Heart left ventricle (tissue), 13 donors: Measurements from ENCODE around the gene ADAMTS1.

Experiments
- POLR2A ChIP-seq, 2 donors: fragments of 450-650 bp; IDR thresholded peaks; one replicate each; pipeline ENCODE4 v1.6.1; 2017; ENCODE audit warnings: antibody characterized with exemption in 2 of 2, mild to moderate bottlenecking in 2 of 2, moderate library complexity in 2 of 2
- TF ChIP-seq, protein P1 (sequence below), 12 donors: fragments of 200-600 bp; sonication (generic) in 4 of 12; IDR thresholded peaks; one replicate each; pipeline versions ENCODE4 v1.5.0 to v1.8.0; 2018 to 2022; ENCODE audit warnings: antibody characterized with exemption in 12 of 12, mild to moderate bottlenecking in 5 of 12
- donor health status: ischemic (EF 13 %, LVEDD 7.1; RV severe dilation, severe dysfunction).
- donor health status: DM: no; HTN: yes; CAD: no.
- donor health status: DM: no; HTN: no; CAD: no.
- donor health status: ischemic (EF 25% LVEDD 6.9; RV normal size, moderate dysfunction).
- donor health status: ischemic (EF 25% LVEDD 5.7; RV mildly dilated, moderate dysfunction).
- donor health status: ischemic (EF 35%, LVEDD 5.7; RV mildly dilated, moderate dysfunction).
- donor health status: nonischemic (EF 11% LVEDD 7.7; RV severe dilation, severe dysfunction).
- donor health status: DM: yes; HTN: yes; CAD: no.
- donor health status: PGD.
- donor health status: ischemic (EF 29% LVEDD 5.4; RV normal size, mild dysfunction).
- donor health status: nonischemic (EF 23%, LVEDD 6.1; RV moderate dilation, normal function).

DNA sequence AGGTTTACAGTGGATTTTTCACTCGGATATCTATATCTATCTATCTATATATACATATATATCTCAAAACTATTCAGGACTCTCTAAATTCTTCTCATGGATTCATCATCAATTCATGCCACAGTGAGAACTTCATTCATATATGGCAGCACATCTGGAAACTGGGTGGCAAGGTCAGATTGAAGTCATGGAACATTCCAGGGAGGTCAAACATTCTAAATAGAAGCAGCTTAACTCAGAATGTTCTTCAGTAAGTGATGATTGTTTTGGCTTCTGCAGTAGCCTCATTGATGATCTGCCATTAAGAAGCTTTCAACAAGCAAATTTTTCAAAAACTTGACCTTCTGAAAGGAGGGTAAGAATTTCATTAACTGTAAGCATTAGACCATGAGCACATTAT lies 46.9 kb upstream of the ADAMTS1 start:
- TF ChIP-seq, protein P1, sequence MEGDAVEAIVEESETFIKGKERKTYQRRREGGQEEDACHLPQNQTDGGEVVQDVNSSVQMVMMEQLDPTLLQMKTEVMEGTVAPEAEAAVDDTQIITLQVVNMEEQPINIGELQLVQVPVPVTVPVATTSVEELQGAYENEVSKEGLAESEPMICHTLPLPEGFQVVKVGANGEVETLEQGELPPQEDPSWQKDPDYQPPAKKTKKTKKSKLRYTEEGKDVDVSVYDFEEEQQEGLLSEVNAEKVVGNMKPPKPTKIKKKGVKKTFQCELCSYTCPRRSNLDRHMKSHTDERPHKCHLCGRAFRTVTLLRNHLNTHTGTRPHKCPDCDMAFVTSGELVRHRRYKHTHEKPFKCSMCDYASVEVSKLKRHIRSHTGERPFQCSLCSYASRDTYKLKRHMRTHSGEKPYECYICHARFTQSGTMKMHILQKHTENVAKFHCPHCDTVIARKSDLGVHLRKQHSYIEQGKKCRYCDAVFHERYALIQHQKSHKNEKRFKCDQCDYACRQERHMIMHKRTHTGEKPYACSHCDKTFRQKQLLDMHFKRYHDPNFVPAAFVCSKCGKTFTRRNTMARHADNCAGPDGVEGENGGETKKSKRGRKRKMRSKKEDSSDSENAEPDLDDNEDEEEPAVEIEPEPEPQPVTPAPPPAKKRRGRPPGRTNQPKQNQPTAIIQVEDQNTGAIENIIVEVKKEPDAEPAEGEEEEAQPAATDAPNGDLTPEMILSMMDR (IDR thresholded peaks at IDR 0.05): no peak
- no peak for TF ChIP-seq POLR2A (IDR thresholded peaks at IDR 0.05)
